OCI-LY7 (cell line): ENCODE measurements around the gene FSD2. TPM values are rescaled to one million over a fixed set of nuclear protein-coding genes. Genes with fewer than 3 reads are reported as not detected.

Experiments used
- BruUV-seq: library from RNA; stranded (reverse); fragments of 400-500 nt; replicated peaks from 2 replicates; lab custom pipeline; 2021; lab: Mats Ljungman, UMichigan
- CTCF ChIA-PET: fragments of 300-600 bp; sonication (Branson Sonifier 250); formaldehyde crosslinking; loops from one replicate; lab custom pipeline; 2022; ENCODE audit warnings: antibody characterized with exemption; ENCODE audit not compliant: unreplicated experiment; lab: Charles Lee
- POLR2A ChIA-PET: fragments of 300-600 bp; sonication (Branson Sonifier 250); formaldehyde crosslinking; loops from one replicate; lab custom pipeline; 2022; ENCODE audit warnings: antibody characterized with exemption; lab: Charles Lee
- DNase-seq: peaks from one replicate; pipeline ENCODE4 v3.0.0-alpha.2; 2015; ENCODE audit warnings: low spot score
- H2AFZ ChIP-seq: fragments of 200-600 bp; sonication (generic), shearing (Covaris generic); 2 replicates; pipeline ENCODE4 v1.6.1; 2014; ENCODE audit warnings: mild to moderate bottlenecking, antibody characterized with exemption, low read length, moderate library complexity
- H3K27ac ChIP-seq: fragments of 200-600 bp; sonication (generic); 2 replicates; pipeline ENCODE4 v1.5.1; 2014; ENCODE audit warnings: mixed run types, low read depth, mild to moderate bottlenecking, moderate library complexity, low read length, inconsistent platforms; ENCODE audit not compliant: poor library complexity, severe bottlenecking
- H3K36me3 ChIP-seq: fragments of 200-600 bp; sonication (generic); 2 replicates; pipeline ENCODE4 v1.6.1; 2014; ENCODE audit warnings: mild to moderate bottlenecking, antibody characterized with exemption, low read length, moderate library complexity, mixed read lengths; ENCODE audit not compliant: insufficient read depth
- H3K4me1 ChIP-seq: fragments of 200-600 bp; sonication (generic); 2 replicates; pipeline ENCODE4 v1.5.1; 2014; ENCODE audit warnings: mild to moderate bottlenecking, low read length; ENCODE audit not compliant: insufficient read depth, poor library complexity, severe bottlenecking
- H3K4me2 ChIP-seq: fragments of 200-600 bp; sonication (generic); 2 replicates; pipeline ENCODE4 v1.6.1; 2014; ENCODE audit warnings: mild to moderate bottlenecking, low read length
- H3K4me3 ChIP-seq: fragments of 200-600 bp; sonication (generic); 2 replicates; pipeline ENCODE4 v1.5.1; 2014; ENCODE audit warnings: mild to moderate bottlenecking, low read depth, low read length; ENCODE audit not compliant: poor library complexity, severe bottlenecking
- H3K79me2 ChIP-seq: fragments of 200-600 bp; sonication (generic); 2 replicates; pipeline ENCODE4 v1.6.1; 2016; ENCODE audit warnings: low read depth, mild to moderate bottlenecking, low read length, moderate library complexity, mixed read lengths; ENCODE audit not compliant: insufficient read depth
- H3K9me2 ChIP-seq: fragments of 200-600 bp; sonication (generic); 2 replicates; pipeline ENCODE4 v1.6.1; 2016; ENCODE audit warnings: mild to moderate bottlenecking, low read length, mixed read lengths; ENCODE audit not compliant: insufficient read depth
- H3K9me3 ChIP-seq: fragments of 200-600 bp; sonication (generic); 2 replicates; pipeline ENCODE4 v1.6.1; 2014; ENCODE audit warnings: mild to moderate bottlenecking, mixed run types, low read length, mixed read lengths
- H4K20me1 ChIP-seq: fragments of 200-600 bp; sonication (generic); 2 replicates; pipeline ENCODE4 v1.6.1; 2014; ENCODE audit warnings: mild to moderate bottlenecking, antibody characterized with exemption, low read length, moderate library complexity, mixed read lengths; ENCODE audit not compliant: insufficient read depth
- EZH2phosphoT487 ChIP-seq: fragments of 200-600 bp; sonication (generic); IDR thresholded peaks from 2 replicates; pipeline ENCODE4 v1.6.1; 2018; ENCODE audit warnings: low read depth, borderline replicate concordance, mild to moderate bottlenecking, mixed run types, antibody characterized with exemption, low read length, moderate library complexity, mixed read lengths
- intact Hi-C: fragments of 100-400 bp; cut with micrococcal nuclease; formaldehyde crosslinking; loops from one replicate; pipeline ENCODE4 v1.10.0; 2022; ENCODE audit not compliant: unreplicated experiment
- total RNA-seq, 2 experiments: library from RNA; depleted of rRNA in 1 of 2; stranded (reverse); fragments of >200 nt in 1 of 2; shearing (Covaris generic) in 1 of 2; gene quantifications; 2 replicates each; pipeline ENCODE4 v1.2.3, GENCODE V29; 2014 to 2022
- TF ChIP-seq, protein P1 (sequence below): fragments of 200-600 bp; sonication (generic); conservative IDR thresholded peaks from 2 replicates; pipeline ENCODE4 v1.5.1; 2014; ENCODE audit warnings: mild to moderate bottlenecking, antibody characterized with exemption, low read length, moderate library complexity, mixed read lengths

FSD2 gene
- total RNA-seq, 2 experiments from 2014 or later = 0.32 to 0.92 TPM

DNA sequence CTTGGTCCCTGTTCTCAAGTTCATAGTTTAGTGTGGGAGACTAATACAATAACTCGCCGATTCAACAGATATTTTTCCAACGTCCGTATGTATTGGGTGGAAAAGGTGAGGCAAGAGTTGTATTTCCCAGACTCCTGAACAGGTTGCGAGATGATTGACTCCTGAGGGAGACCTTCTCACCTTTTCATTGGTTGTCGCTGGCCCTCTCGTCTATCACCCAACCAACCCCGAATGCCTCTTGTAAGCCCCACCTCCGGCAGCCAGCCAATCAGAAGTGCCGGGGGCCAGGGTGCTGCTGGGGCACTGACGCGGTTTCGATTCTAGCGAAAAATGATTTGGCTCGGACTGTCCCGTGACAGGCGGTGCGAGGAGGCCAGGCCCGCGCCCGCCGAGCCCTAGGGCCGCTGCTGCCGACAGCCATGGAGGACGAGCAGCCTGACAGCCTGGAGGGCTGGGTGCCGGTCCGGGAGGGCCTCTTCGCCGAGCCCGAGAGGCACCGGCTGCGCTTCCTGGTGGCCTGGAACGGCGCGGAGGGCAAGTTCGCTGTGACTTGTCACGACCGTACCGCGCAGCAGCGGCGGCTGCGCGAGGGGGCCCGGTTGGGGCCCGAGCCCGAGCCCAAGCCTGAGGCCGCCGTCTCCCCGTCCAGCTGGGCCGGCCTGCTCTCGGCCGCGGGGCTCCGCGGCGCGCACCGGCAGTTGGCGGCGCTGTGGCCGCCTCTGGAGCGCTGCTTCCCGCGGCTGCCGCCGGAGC, 3.6 kb upstream of the FSD2 start, which contains the start of gene WHAMM:
TSS of gene WHAMM (plus strand) at position 321 of the 753 bp plus-strand sequence. CDS start at position 420, 99 bp downstream.
- H3K79me2 ChIP-seq = peaks cover 45% of the 10 kb centered on the region
- peaks cover 23% of the 10 kb centered on the region for H3K36me3 ChIP-seq
- intact Hi-C loops = loop anchor here (2.0 to 5.0 kb wide), 4 partner anchors 35 to 298 kb away; partner anchors contain the start of genes BTBD1, RAMAC and TM6SF1
- TF ChIP-seq EZH2phosphoT487 = no peak
- TF ChIP-seq, protein P1, sequence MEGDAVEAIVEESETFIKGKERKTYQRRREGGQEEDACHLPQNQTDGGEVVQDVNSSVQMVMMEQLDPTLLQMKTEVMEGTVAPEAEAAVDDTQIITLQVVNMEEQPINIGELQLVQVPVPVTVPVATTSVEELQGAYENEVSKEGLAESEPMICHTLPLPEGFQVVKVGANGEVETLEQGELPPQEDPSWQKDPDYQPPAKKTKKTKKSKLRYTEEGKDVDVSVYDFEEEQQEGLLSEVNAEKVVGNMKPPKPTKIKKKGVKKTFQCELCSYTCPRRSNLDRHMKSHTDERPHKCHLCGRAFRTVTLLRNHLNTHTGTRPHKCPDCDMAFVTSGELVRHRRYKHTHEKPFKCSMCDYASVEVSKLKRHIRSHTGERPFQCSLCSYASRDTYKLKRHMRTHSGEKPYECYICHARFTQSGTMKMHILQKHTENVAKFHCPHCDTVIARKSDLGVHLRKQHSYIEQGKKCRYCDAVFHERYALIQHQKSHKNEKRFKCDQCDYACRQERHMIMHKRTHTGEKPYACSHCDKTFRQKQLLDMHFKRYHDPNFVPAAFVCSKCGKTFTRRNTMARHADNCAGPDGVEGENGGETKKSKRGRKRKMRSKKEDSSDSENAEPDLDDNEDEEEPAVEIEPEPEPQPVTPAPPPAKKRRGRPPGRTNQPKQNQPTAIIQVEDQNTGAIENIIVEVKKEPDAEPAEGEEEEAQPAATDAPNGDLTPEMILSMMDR = peak; percentile 33
- CTCF ChIA-PET = no interaction called here
- H3K4me2 ChIP-seq = peak within 1 kb of the TSS; percentile 80
- H4K20me1 ChIP-seq = peaks cover 8% of the 10 kb centered on the region
- no TSS peak for BruUV-seq
- H3K4me1 ChIP-seq = peaks cover 57% of the 10 kb centered on the region
- no peaks in the 10 kb centered on the region for H3K9me3 ChIP-seq
- DNase-seq = peak; percentile 97
- no peaks in the 10 kb centered on the region for H3K9me2 ChIP-seq
- H3K4me3 ChIP-seq = peak within 1 kb of the TSS; percentile 95
- peak within 1 kb of the TSS; percentile 66; the same call in 1 of the 2 replicates for H2AFZ ChIP-seq
- H3K27ac ChIP-seq = peak within 1 kb of the TSS; percentile 91
- POLR2A ChIA-PET = interaction anchor here (0.6 to 1.3 kb wide), 4 partner anchors 26 to 204 kb away, joined by 3 to 6 read pairs (median 4); no protein-coding TSS in a partner anchor

DNA sequence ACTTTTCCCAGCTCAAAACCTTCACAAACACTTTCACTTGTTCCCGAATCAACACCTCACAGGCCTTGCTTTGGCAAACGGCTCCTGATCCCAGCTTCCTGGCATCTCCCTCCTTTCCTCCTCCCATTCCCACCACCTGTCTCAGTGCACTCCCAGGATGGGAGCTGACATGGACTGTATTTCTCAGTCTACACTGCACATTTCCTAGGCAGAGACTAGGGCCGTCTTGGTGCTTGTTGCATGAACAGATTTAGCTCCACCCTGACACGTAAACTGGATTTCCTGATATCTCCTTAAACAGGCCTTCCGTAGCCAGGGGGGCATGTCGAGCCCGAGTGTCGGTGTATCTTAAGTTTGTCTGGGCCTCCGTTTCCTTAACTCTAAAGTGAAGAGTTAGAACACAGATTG, 2.8 kb upstream of the FSD2 start:
- Histone ChIP-seq H3K4me2 (peak overlapping the region; percentile 80), H3K79me2 (peaks cover 37% of the 10 kb centered on the region), H3K4me1 (peaks cover 63% of the 10 kb centered on the region), H3K4me3 (peak overlapping the region; percentile 95), H3K27ac (peak overlapping the region; percentile 91), H3K36me3 (peaks cover 15% of the 10 kb centered on the region), H3K9me2 (no peaks in the 10 kb centered on the region), H4K20me1 (peaks cover 8% of the 10 kb centered on the region), H2AFZ (peak overlapping the region; percentile 66; the same call in 1 of the 2 replicates), H3K9me3 (no peaks in the 10 kb centered on the region)
- peak; percentile 72 for DNase-seq
- CTCF ChIA-PET = no interaction called here
- POLR2A ChIA-PET = interaction anchor here (0.6 to 1.3 kb wide), 4 partner anchors 26 to 205 kb away, joined by 3 to 6 read pairs (median 4); no protein-coding TSS in a partner anchor
- TF ChIP-seq, protein P1 = no peak
- no peak for TF ChIP-seq EZH2phosphoT487
- no TSS peak for BruUV-seq
- intact Hi-C loops = loop anchor here (2.0 to 5.0 kb wide), 3 partner anchors 178 to 299 kb away; partner anchors contain the start of genes BTBD1, RAMAC and TM6SF1
